ENCODE results near the gene G0S2.

DNA sequence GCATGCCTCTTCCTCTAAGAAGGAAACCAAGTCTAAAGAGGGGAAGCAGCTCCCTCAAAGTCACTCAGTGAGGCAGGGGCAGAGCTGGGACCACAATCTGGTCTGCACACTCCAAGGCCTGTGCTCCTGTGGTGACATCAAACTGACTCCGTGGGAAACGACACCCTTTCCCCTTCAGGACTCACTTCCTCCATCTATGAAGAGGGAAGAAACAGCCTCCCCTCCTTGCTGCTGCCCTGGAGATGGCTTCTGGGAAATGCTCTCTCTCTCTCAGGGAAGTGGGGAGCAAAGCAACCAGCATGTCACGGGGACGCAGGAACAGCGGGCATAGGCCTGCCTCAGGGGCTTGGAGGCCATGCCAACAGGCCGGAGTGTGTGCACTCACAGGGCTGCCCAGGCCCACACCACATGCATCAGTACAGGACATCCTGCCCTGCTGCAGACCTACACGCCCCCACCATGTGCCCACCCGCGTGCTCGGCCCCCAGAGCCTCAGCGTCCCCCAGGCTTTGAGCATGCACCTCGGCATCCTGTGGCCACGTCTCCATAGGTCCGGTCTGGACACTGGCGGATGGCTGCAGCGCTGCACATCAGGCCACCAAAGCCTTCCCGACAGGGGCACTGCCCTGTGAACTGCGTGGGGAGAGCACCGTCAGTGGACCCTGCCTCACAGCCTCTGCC lies 48.7 kb upstream of the G0S2 start:
- TF ChIP-seq BMI1 (IDR thresholded peaks at IDR 0.05; ENCODE audit: borderline replicate concordance) (no peak), TAF1 (IDR thresholded peaks at IDR 0.05; ENCODE audit: borderline replicate concordance, low read depth, low read length) (no peak), SP1 (IDR thresholded peaks at IDR 0.05; ENCODE audit: low read depth, low read length) (no peak), POLR2A (IDR thresholded peaks at IDR 0.05; ENCODE audit: low read depth, low read length) (no peak), SUZ12 (IDR thresholded peaks at IDR 0.05; ENCODE audit: unreplicated experiment) (no peak), BHLHE40 (IDR thresholded peaks at IDR 0.05; ENCODE audit: borderline replicate concordance in 1 of 2, low read depth in 2 of 2, low read length in 1 of 2) (no peak), EP300 (IDR thresholded peaks at IDR 0.05; ENCODE audit: borderline replicate concordance in 1 of 2, control insufficient read depth in 1 of 2, low read depth in 2 of 2, low read length in 2 of 2) (no peak), MYB (IDR thresholded peaks at IDR 0.05; ENCODE audit: borderline replicate concordance, low read depth, low read length) (no peak), SMC3 (IDR thresholded peaks at IDR 0.05; ENCODE audit: borderline replicate concordance, low read length) (no peak), EGR1 (IDR thresholded peaks at IDR 0.05; ENCODE audit: borderline replicate concordance in 1 of 2, low read depth in 2 of 2, low read length in 2 of 2) (no peak), POLR2AphosphoS5 (IDR thresholded peaks at IDR 0.05; ENCODE audit: low read length) (no peak)
- TF ChIP-seq, protein P1, sequence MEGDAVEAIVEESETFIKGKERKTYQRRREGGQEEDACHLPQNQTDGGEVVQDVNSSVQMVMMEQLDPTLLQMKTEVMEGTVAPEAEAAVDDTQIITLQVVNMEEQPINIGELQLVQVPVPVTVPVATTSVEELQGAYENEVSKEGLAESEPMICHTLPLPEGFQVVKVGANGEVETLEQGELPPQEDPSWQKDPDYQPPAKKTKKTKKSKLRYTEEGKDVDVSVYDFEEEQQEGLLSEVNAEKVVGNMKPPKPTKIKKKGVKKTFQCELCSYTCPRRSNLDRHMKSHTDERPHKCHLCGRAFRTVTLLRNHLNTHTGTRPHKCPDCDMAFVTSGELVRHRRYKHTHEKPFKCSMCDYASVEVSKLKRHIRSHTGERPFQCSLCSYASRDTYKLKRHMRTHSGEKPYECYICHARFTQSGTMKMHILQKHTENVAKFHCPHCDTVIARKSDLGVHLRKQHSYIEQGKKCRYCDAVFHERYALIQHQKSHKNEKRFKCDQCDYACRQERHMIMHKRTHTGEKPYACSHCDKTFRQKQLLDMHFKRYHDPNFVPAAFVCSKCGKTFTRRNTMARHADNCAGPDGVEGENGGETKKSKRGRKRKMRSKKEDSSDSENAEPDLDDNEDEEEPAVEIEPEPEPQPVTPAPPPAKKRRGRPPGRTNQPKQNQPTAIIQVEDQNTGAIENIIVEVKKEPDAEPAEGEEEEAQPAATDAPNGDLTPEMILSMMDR (IDR thresholded peaks at IDR 0.05 in 2 of 3, conservative IDR thresholded peaks at IDR 0.05 in 1 of 3; ENCODE audit: control insufficient read depth in 2 of 3, extremely low read depth in 1 of 3, insufficient read depth in 1 of 3, low read depth in 3 of 3, low read length in 3 of 3), result no peak
- TF ChIP-seq, protein P2, sequence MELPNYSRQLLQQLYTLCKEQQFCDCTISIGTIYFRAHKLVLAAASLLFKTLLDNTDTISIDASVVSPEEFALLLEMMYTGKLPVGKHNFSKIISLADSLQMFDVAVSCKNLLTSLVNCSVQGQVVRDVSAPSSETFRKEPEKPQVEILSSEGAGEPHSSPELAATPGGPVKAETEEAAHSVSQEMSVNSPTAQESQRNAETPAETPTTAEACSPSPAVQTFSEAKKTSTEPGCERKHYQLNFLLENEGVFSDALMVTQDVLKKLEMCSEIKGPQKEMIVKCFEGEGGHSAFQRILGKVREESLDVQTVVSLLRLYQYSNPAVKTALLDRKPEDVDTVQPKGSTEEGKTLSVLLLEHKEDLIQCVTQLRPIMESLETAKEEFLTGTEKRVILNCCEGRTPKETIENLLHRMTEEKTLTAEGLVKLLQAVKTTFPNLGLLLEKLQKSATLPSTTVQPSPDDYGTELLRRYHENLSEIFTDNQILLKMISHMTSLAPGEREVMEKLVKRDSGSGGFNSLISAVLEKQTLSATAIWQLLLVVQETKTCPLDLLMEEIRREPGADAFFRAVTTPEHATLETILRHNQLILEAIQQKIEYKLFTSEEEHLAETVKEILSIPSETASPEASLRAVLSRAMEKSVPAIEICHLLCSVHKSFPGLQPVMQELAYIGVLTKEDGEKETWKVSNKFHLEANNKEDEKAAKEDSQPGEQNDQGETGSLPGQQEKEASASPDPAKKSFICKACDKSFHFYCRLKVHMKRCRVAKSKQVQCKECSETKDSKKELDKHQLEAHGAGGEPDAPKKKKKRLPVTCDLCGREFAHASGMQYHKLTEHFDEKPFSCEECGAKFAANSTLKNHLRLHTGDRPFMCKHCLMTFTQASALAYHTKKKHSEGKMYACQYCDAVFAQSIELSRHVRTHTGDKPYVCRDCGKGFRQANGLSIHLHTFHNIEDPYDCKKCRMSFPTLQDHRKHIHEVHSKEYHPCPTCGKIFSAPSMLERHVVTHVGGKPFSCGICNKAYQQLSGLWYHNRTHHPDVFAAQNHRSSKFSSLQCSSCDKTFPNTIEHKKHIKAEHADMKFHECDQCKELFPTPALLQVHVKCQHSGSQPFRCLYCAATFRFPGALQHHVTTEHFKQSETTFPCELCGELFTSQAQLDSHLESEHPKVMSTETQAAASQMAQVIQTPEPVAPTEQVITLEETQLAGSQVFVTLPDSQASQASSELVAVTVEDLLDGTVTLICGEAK (IDR thresholded peaks at IDR 0.05; ENCODE audit: borderline replicate concordance), result no peak

All from GM12878 (cell line).